Gastrocnemius medialis (tissue), 4 donors: ENCODE results near the gene COL6A3. TPM values are rescaled to one million over a fixed set of nuclear protein-coding genes. Genes with fewer than 3 reads are reported as not detected.

Experiments
- ATAC-seq, 2 donors: fragments of 150-250 bp; one replicate each; pipeline ENCODE4 v1.9.1; 2016
- DNase-seq, 2 donors: peaks; one replicate each; pipeline ENCODE4 v3.0.0-alpha.2; 2019
- H3K27ac ChIP-seq, 4 donors: fragments of 200-600 bp; sonication (generic); 1 replicate in 1 of 4; 2 replicates in 3 of 4; pipeline ENCODE4 v1.5.1; 2016 to 2018; ENCODE audit warnings: mild to moderate bottlenecking in 2 of 4, moderate library complexity in 1 of 4
- H3K27me3 ChIP-seq, 3 donors: fragments of 200-600 bp; sonication (generic) in 2 of 3; 1 replicate in 1 of 3; 2 replicates in 2 of 3; pipeline versions ENCODE4 v1.5.1 to v1.6.0; 2016 to 2019; ENCODE audit warnings: mild to moderate bottlenecking in 1 of 3, moderate library complexity in 1 of 3
- H3K36me3 ChIP-seq, 2 donors: fragments of 200-600 bp; sonication (generic) in 1 of 2; one replicate each; pipeline ENCODE4 v1.5.1; 2017 to 2018
- H3K4me1 ChIP-seq, 2 donors: fragments of 200-600 bp; sonication (generic) in 1 of 2; one replicate each; pipeline ENCODE4 v1.5.1; 2016 to 2017; ENCODE audit warnings: mild to moderate bottlenecking in 2 of 2
- H3K4me3 ChIP-seq, 4 donors: fragments of 200-600 bp; sonication (generic) in 3 of 4; 1 replicate in 1 of 4; 2 replicates in 3 of 4; pipeline ENCODE4 v1.5.1; 2016 to 2019; ENCODE audit warnings: mild to moderate bottlenecking in 2 of 4
- H3K9me3 ChIP-seq, 3 donors: fragments of 200-600 bp; sonication (generic) in 2 of 3; 1 replicate in 1 of 3; 2 replicates in 2 of 3; pipeline ENCODE4 v1.5.1; 2016 to 2019
- CTCF ChIP-seq, 5 experiments: fragments of 450-650 bp in 3 of 5; fragments of 200-600 bp in 2 of 5; sonication (generic) in 2 of 5; IDR thresholded peaks in 4 of 5; conservative IDR thresholded peaks in 1 of 5; 1 replicate in 4 of 5; 2 replicates in 1 of 5; pipeline ENCODE4 v1.5.1; 2016 to 2019; ENCODE audit warnings: antibody characterized with exemption in 5 of 5, mild to moderate bottlenecking in 3 of 5, moderate library complexity in 3 of 5
- POLR2A ChIP-seq, 2 donors: fragments of 450-650 bp; IDR thresholded peaks; one replicate each; pipeline ENCODE4 v1.6.1; 2017; ENCODE audit warnings: antibody characterized with exemption in 2 of 2, mild to moderate bottlenecking in 2 of 2, moderate library complexity in 2 of 2
- in situ Hi-C, 4 donors: fragments of 200-750 bp; cut with MboI; loops; one replicate each; pipeline versions ENCODE4 v1.15.0 to v1.8.0; 2017; ENCODE audit warnings: low sequenced_read_pairs in 4 of 4
- intact Hi-C: fragments of 100-400 bp; cut with DNase I; formaldehyde crosslinking; loops from one replicate; pipeline ENCODE4 v1.15.1; 2023; ENCODE audit warnings: low total_unique reads
- total RNA-seq, 4 donors: library from RNA; depleted of rRNA; stranded (reverse); fragments of >200 nt; gene quantifications; one replicate each; pipeline versions ENCODE4 v1.1.0 to v1.2.3, GENCODE V29; 2016

COL6A3 gene
- total RNA-seq, 4 donors from 2014 or later: 45.3 to 150 (median 108) TPM

GRCh38 chr2:237404413-237404812, 9.6 kb downstream of the COL6A3 start:
- intact Hi-C loops: loop anchor here (10.0 kb wide), 1 partner anchor 250 kb away; no protein-coding TSS in a partner anchor
- TF ChIP-seq POLR2A (IDR thresholded peaks at IDR 0.05): no peak
- no peak for TF ChIP-seq CTCF (IDR thresholded peaks at IDR 0.05 in 4 of 5, conservative IDR thresholded peaks at IDR 0.05 in 1 of 5)
- Histone ChIP-seq H3K4me1 (peaks cover 5 to 19% of the 10 kb centered on the region in 2 donors), H3K9me3 (no peaks in the 10 kb centered on the region), H3K27me3 (no peaks in the 10 kb centered on the region), H3K27ac (peak overlapping the region; percentile 71 to 80 (median 74)), H3K4me3 (no peak overlapping the region), H3K36me3 (no peaks in the 10 kb centered on the region)
- in situ Hi-C loops: loop anchor here in 1 of 4 donors (10.0 kb wide), 1 partner anchor 240 kb away; no protein-coding TSS in a partner anchor
- no peak for ATAC-seq
- DNase-seq: no peak

GRCh38 chr2:237403024-237403882, 10.7 kb downstream of the COL6A3 start:
- Histone ChIP-seq H3K36me3 (no peaks in the 10 kb centered on the region), H3K27me3 (no peaks in the 10 kb centered on the region), H3K4me3 (peak overlapping the region in 1 of 4 donors; percentile 1), H3K9me3 (no peaks in the 10 kb centered on the region), H3K27ac (peak overlapping the region; percentile 71 to 87 (median 78)), H3K4me1 (peaks cover 5 to 19% of the 10 kb centered on the region in 2 donors)
- in situ Hi-C loops (loop anchor here in 1 of 4 donors (10.0 kb wide), 1 partner anchor 238 kb away; no protein-coding TSS in a partner anchor), intact Hi-C loops (loop anchor here (1.0 to 10.0 kb wide), 4 partner anchors 88 to 310 kb away; no protein-coding TSS in a partner anchor)
- ATAC-seq: peak; percentile 85
- TF ChIP-seq CTCF (IDR thresholded peaks at IDR 0.05 in 4 of 5, conservative IDR thresholded peaks at IDR 0.05 in 1 of 5) (no peak), POLR2A (IDR thresholded peaks at IDR 0.05) (no peak)
- peak; percentile 65 to 79 for DNase-seq

GRCh38 chr2:237400199-237400598, 13.8 kb downstream of the COL6A3 start:
- Histone ChIP-seq H3K9me3 (no peaks in the 10 kb centered on the region), H3K4me3 (no peak overlapping the region), H3K4me1 (peaks cover 5 to 19% of the 10 kb centered on the region in 2 donors), H3K27ac (peak overlapping the region in 3 of 4 donors; percentile 0 to 30 (median 23)), H3K27me3 (no peaks in the 10 kb centered on the region), H3K36me3 (no peaks in the 10 kb centered on the region)
- DNase-seq: no peak
- ATAC-seq: no peak
- TF ChIP-seq CTCF (IDR thresholded peaks at IDR 0.05 in 4 of 5, conservative IDR thresholded peaks at IDR 0.05 in 1 of 5): no peak
- TF ChIP-seq POLR2A (IDR thresholded peaks at IDR 0.05): no peak
- in situ Hi-C loops (loop anchor here in 1 of 4 donors (10.0 kb wide), 1 partner anchor 235 kb away; no protein-coding TSS in a partner anchor), intact Hi-C loops (loop anchor here (10.0 kb wide), 1 partner anchor 245 kb away; no protein-coding TSS in a partner anchor)

- Histone ChIP-seq H3K4me1 (peaks cover 0 to 2% of the 10 kb centered on the region in 2 donors), H3K27ac (peak overlapping the region in 1 of 4 donors; percentile 3), H3K27me3 (no peaks in the 10 kb centered on the region), H3K4me3 (no peak overlapping the region), H3K9me3 (no peaks in the 10 kb centered on the region), H3K36me3 (no peaks in the 10 kb centered on the region)
- ATAC-seq (no peak), DNase-seq (no peak)
- in situ Hi-C loops (no loop called here), intact Hi-C loops (no loop called here)
- TF ChIP-seq POLR2A (IDR thresholded peaks at IDR 0.05) (no peak), CTCF (IDR thresholded peaks at IDR 0.05 in 4 of 5, conservative IDR thresholded peaks at IDR 0.05 in 1 of 5) (no peak)
These were observed 16.9 kb downstream of the COL6A3 start for GRCh38 chr2:237397072-237397471.
